Effector memory CD8-positive, alpha-beta T cell (primary cell): ENCODE data around the gene TSKU.

Experiments
- ATAC-seq: fragments of 150-1000 bp; cut with Tn5 transposase; replicated peaks from 2 replicates; pipeline ENCODE4 v1.10.0; 2021; ENCODE audit warnings: mild to moderate bottlenecking, moderate library complexity
- DNase-seq, 3 experiments: peaks; one replicate each; pipeline ENCODE4 v3.0.0; 2021
- H3K27ac Mint-ChIP-seq, 2 donors: one replicate each; pipeline ENCODE4 v1.8.0; 2022; ENCODE audit warnings: mild to moderate bottlenecking in 2 of 2, mixed read lengths in 2 of 2, moderate library complexity in 2 of 2
- H3K27me3 Mint-ChIP-seq, 2 donors: one replicate each; pipeline ENCODE4 v1.8.0; 2022; ENCODE audit warnings: mixed read lengths in 2 of 2
- H3K36me3 Mint-ChIP-seq: one replicate; pipeline ENCODE4 v1.8.0; 2022; ENCODE audit warnings: mild to moderate bottlenecking, moderate library complexity, mixed read lengths; ENCODE audit not compliant: insufficient read depth
- H3K4me1 Mint-ChIP-seq, 2 donors: one replicate each; pipeline ENCODE4 v1.8.0; 2022; ENCODE audit warnings: low read depth in 2 of 2, mixed read lengths in 2 of 2
- H3K4me3 Mint-ChIP-seq, 2 donors: one replicate each; pipeline ENCODE4 v1.8.0; 2022; ENCODE audit warnings: mild to moderate bottlenecking in 2 of 2, mixed read lengths in 2 of 2, moderate library complexity in 2 of 2
- H3K9me3 Mint-ChIP-seq, 2 donors: one replicate each; pipeline ENCODE4 v1.8.0; 2022; ENCODE audit warnings: mixed read lengths in 2 of 2

TSKU gene

DNA sequence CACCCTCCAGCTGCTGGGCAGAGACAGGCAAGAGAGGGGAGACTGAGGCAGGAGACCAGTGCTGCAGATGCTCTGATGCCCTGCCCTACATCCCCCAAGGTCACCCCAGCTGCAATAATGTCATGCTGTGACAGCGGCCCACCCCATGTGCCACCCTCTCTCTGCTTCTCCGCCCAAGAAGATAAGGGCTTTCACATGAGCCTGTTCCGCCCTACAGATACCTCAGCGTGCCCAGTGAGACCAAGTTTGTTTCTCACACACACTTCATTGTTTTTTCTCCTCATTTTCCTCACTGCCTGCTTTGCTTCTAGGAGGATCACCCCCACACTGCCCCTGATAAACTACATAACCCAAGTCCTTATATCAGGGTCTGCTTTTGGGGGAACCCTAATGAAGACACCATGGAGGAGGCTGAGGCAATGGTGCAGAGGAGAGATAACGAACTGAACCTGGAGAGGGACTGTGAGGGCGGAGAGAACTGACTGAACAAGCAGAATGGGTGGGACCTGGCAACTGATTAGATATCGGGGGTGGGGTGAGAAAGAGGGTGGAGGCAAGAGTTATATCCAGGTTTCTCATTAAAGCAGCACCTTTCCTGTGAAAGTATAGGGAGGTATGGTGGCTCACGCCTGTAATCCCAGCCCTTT is 37.5 kb upstream of the TSKU start:
- ATAC-seq (no peak), DNase-seq (no peak)

DNA sequence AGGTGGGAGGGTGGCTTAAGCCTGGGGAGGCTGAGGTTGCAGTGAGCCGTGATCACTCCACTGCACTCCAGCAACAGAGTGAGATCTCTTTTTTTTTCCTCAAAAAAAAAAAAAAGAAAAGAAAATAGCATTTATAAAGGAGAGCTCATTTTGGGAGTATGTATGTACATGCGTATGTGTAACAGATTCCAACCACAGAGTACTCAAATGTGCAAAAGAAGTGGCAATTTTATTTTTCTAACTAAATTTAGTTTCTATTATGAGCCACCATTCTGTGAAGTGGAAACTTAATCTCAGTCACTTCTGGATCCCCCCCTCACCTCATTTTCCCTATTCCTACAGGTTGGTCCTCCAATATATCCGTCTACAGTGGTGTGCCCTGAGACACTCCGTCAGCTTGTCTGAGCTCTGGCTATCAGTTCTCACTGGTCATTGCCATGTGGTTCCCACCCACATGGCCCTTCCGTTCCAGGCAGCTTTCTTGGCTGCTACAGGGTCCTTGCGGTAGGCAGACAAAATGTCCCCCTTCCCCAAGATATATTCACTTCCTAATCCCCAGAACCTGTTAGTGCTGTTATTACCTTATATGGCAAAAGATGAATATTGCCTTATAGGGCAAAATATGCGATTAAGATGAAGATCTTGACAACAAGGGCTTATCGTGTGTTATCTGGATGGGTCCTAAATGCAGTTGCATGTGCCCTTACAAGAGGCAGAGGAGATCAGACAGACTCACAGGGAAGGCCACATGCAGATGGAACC is 35.8 kb upstream of the TSKU start:
- Mint-ChIP-seq H3K4me3 (no peak overlapping the region), H3K27me3 (peaks cover 4 to 8% of the 10 kb centered on the region in 2 donors), H3K9me3 (no peaks in the 10 kb centered on the region), H3K4me1 (no peaks in the 10 kb centered on the region), H3K36me3 (no peaks in the 10 kb centered on the region), H3K27ac (no peak overlapping the region)
- no peak for DNase-seq
- ATAC-seq: no peak

More for the DNA sequence above, 37.5 kb upstream of the TSKU start:
- H3K4me1 Mint-ChIP-seq: no peaks in the 10 kb centered on the region
- no peaks in the 10 kb centered on the region for H3K9me3 Mint-ChIP-seq
- no peaks in the 10 kb centered on the region for H3K36me3 Mint-ChIP-seq
- H3K27me3 Mint-ChIP-seq: peaks cover 0 to 6% of the 10 kb centered on the region in 2 donors
- H3K27ac Mint-ChIP-seq: no peak overlapping the region
- H3K4me3 Mint-ChIP-seq: no peak overlapping the region

DNA sequence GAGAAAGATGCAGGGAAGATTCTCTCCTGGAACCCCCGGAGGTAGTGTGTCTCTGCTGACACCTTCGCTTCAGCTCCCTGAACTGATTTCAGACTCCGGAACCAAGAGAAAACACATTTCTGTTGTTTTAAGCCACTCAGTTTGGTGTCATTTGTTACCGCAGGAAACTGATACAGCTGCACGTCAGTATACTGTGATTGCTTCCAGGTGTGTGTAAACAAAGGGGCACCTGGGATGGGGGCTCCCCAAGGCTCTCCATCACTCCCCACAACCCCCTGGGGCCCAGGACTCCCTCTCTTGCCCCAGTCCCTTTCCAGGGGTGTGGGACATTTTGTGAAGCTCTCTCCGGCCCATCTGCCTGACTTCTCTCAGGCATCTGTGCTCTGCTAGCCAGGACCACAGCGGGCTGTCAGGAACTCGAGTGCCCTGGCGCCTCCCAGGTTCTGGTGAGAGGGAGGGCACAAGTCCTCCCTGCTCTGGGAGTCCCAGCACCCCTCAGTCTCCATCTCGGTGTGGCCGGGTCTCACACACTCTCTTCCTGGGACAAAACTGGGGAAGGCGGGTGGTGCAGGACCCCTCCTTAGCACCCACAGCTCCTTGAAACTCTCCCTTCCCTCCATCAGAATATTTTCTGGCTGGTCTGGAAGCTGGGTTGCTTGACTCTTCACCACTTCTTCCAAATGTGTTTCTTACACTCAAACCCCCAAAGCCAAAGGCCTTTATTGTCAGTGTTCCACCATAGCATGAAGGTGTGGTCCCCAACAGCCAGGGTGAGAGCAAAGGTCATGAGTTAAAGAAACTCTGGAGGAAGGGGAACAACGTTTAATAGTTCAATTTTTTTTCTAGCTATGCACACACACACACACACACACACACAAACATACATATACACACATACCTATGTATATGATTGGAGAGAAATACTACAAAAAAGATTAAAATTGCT is 35.0 kb upstream of the TSKU start:
- no peak for ATAC-seq
- DNase-seq: no peak
- Mint-ChIP-seq H3K4me1 (no peaks in the 10 kb centered on the region), H3K27me3 (peaks cover 13% of the 10 kb centered on the region in 2 donors), H3K36me3 (no peaks in the 10 kb centered on the region), H3K27ac (no peak overlapping the region), H3K4me3 (no peak overlapping the region), H3K9me3 (no peaks in the 10 kb centered on the region)

DNA sequence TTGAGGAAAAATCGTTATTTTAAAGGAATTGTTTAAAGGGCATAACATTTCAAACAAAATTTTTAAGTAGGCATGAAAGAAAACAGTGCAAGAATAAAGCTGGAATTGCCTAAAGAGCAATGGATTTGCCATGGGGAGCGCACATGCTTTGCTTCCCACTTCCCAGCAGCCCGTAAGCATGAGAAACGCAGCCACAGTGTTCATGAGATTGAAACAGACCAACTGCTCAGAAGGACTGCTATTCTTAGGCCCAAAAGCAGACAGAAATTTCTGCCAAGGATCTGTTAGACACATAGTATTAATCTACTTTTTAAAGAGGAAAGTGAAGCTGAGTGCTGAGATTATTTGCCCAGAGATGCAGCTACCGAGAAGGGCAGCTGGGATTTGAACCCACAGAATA is 34.2 kb upstream of the TSKU start:
- Mint-ChIP-seq H3K4me1 (no peaks in the 10 kb centered on the region), H3K4me3 (no peak overlapping the region), H3K36me3 (no peaks in the 10 kb centered on the region), H3K9me3 (no peaks in the 10 kb centered on the region), H3K27ac (no peak overlapping the region), H3K27me3 (peaks cover 13% of the 10 kb centered on the region in 2 donors)
- DNase-seq (no peak), ATAC-seq (no peak)

DNA sequence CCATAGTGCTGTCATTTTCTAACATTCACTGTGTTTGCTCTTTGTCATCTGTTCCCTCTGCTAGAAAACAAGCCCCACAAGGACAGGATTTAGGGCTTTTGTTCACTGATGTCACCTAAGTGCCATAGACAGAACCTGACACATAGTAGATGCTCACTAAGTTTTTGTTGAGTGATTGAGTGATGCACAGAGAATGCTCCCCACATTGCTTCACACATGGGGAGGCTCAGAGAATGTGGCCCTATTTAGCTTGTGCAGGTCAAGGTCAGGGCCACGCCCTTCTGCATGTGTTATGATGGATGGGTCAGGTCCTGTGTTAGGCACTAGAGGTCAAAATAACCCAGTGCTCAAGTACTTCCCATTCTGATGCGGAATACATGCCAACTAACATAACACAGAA is 33.1 kb upstream of the TSKU start:
- Mint-ChIP-seq H3K4me1 (no peaks in the 10 kb centered on the region), H3K4me3 (no peak overlapping the region), H3K9me3 (no peaks in the 10 kb centered on the region), H3K36me3 (no peaks in the 10 kb centered on the region), H3K27me3 (peaks cover 13% of the 10 kb centered on the region in 2 donors), H3K27ac (no peak overlapping the region)
- DNase-seq (no peak), ATAC-seq (no peak)

DNA sequence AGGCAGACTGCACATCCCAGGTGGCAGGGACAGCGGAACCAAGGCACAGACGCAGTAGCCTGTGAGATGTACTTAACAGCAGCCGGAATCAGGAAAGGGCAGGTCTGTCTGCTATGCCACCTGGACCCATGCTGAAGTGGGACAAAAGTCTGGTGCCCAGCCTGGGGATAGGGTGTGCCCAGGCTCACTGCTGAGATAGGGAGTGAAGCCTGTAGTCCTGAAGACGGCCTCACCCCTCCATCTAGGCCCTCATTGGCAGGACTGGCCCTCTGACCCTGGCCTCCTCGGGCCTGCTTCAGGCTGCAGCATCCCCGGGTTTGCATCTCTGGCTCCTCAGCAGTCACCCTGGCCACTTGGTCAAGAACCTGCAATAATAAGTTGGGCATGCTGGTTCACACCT is 32.4 kb upstream of the TSKU start:
- Mint-ChIP-seq H3K4me1 (no peaks in the 10 kb centered on the region), H3K9me3 (no peaks in the 10 kb centered on the region), H3K36me3 (no peaks in the 10 kb centered on the region), H3K27ac (no peak overlapping the region), H3K27me3 (peaks cover 11 to 13% of the 10 kb centered on the region in 2 donors), H3K4me3 (no peak overlapping the region)
- ATAC-seq: no peak
- no peak for DNase-seq

DNA sequence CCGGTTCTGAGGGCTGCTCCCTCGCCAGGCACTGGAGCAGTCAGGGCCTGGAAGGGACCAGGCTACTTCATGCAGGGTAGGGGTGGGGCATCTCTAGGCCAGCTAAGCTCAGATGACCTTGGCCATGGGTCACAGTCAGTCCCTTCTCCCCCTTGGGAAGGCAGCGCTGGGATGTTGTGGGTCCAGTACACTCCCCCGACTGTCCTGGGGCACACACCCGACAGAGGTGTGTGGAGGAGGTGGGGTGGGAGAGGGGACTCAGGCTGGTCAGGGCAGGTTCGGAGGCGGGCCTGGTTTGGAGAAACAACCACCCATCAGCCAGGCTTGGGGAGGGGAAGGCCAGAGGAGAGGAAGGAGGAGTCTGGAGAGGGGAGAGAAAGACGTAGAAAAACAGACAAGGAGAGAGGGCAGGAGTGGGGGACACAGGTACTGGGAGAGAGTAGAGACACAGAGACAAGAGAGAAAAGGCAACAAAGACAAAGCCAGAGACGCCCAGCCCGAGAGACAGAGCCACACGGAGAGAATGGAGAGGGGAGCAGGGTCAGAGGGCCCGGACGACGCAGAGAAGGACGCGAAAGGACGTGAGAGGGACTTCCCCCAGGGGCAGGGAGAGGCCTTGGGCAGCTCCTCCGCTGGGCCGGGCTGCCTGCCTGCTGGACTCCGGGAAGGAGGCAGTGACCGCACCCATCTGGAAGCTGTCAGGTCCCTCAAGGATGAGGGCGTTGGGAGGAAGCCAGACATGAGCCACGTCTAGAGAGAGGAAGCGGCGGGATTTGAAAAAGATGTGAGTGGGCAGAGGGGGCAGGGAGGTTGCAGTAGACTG is 30.6 kb upstream of the TSKU start:
- peaks cover 11 to 28% of the 10 kb centered on the region in 2 donors for H3K27me3 Mint-ChIP-seq
- H3K27ac Mint-ChIP-seq: no peak overlapping the region
- no peaks in the 10 kb centered on the region for H3K4me1 Mint-ChIP-seq
- H3K9me3 Mint-ChIP-seq: no peaks in the 10 kb centered on the region
- ATAC-seq (no peak), DNase-seq (no peak)
- H3K4me3 Mint-ChIP-seq: no peak overlapping the region
- H3K36me3 Mint-ChIP-seq: no peaks in the 10 kb centered on the region

DNA sequence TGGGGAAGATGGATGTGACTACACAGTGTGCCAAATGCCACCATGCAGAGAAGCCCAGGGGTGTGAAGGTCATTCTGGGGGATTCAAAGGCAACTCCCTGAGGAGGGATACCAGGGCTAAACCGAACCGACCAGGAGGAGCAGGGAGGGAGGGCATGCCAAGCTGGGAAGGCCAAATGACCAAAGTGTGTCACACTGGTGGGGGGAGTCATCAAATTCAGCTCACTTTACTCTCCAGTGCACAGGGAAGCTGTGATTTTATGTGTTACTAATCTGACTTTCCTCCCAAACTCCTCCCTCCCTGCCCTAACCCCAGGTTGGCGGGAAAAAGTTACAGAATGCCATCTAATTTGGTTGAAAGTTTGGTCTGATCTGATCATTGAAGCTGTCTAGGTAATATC is 29.7 kb upstream of the TSKU start:
- Mint-ChIP-seq H3K27ac (no peak overlapping the region), H3K4me1 (no peaks in the 10 kb centered on the region), H3K36me3 (no peaks in the 10 kb centered on the region), H3K4me3 (no peak overlapping the region), H3K9me3 (no peaks in the 10 kb centered on the region), H3K27me3 (peaks cover 13 to 30% of the 10 kb centered on the region in 2 donors)
- no peak for ATAC-seq
- no peak for DNase-seq

DNA sequence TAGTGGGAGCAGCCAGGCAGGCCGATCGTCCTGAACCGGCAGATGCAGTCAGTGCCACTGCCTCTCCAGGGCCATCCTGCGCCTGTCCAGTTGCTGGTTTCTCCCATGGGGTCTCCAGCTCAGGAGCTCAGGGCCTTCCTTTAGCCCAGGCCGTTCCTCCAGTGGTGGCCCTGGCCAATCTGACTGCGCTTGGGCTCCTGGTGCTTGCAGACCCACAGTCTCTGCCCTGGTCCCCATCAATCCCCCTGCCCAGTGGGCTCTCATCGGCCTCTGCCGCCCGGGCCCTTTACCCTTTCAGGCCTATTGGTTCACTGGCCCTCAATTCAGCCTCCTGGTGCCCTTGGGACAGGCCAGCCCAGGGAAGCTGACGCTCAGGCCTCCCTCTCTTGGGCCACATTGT is 29.2 kb upstream of the TSKU start:
- no peaks in the 10 kb centered on the region for H3K4me1 Mint-ChIP-seq
- DNase-seq: no peak
- no peak for ATAC-seq
- H3K27ac Mint-ChIP-seq: no peak overlapping the region
- H3K9me3 Mint-ChIP-seq: no peaks in the 10 kb centered on the region
- H3K36me3 Mint-ChIP-seq: no peaks in the 10 kb centered on the region
- H3K27me3 Mint-ChIP-seq: peaks cover 13 to 30% of the 10 kb centered on the region in 2 donors
- H3K4me3 Mint-ChIP-seq: no peak overlapping the region

DNA sequence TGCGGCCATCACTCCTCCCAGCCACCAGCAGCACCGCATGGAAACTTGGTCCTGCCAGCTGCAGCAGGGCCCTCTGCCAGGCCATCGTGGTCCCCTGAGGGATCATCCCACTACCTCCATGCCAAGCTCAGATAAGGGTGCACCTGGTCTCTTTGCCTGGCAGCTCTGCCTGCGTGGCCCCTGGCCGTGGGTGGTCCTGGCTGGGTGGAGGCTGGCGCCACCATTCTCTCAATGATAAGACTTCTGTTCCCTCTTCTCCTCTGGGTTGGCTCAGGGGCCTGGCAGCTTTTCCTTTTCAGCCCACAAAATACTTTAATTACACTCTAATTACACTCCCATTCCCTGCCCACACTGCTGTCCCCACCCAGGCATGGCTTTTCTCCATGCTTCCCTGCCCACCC is 26.8 kb upstream of the TSKU start:
- H3K27me3 Mint-ChIP-seq: peaks cover 13 to 41% of the 10 kb centered on the region in 2 donors
- H3K27ac Mint-ChIP-seq: no peak overlapping the region
- no peak for DNase-seq
- no peak overlapping the region for H3K4me3 Mint-ChIP-seq
- H3K9me3 Mint-ChIP-seq: no peaks in the 10 kb centered on the region
- H3K36me3 Mint-ChIP-seq: no peaks in the 10 kb centered on the region
- ATAC-seq: no peak
- no peaks in the 10 kb centered on the region for H3K4me1 Mint-ChIP-seq

DNA sequence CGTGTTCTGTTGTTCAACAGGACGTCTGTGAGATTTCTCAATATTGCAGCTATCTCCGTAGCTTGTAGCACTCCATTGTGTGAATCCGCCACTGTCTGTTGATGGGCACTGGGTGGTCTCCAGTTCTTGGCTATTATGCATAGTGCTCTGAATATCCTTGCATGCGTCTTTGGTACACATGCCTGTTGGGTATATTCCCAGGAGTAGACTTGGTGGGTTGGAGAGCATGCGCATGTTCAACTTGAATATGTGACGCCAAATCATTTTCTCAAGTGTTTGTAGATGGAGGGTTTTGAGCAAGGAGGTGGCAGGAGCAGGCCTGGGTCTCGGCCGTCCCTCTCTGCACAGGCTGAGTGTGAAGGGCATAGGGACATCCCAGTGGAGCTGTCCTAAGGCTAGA is 24.8 kb upstream of the TSKU start:
- ATAC-seq: no peak
- no peak overlapping the region for H3K27ac Mint-ChIP-seq

DNA sequence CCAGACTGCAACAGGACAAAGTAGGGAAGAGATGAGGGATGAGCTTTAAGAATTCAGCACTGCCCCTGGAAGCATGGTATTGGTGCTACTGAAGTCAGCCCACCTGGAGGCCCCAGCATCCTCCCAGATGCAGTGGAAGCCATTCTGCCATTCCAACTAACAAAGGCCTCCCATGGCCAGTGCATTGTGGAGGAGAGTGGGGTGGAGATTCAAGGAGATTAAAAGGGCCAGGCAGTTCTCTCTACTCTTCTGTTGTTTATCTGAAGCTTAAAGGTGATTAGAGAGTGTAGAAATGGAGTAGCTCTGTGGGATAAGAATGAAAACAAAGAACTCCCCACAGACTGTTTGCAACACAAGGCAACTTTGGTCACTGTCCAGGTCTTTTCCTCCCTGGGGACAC is 24.1 kb upstream of the TSKU start:
- Mint-ChIP-seq H3K4me1 (no peaks in the 10 kb centered on the region), H3K27me3 (peaks cover 6 to 28% of the 10 kb centered on the region in 2 donors), H3K4me3 (no peak overlapping the region), H3K9me3 (no peaks in the 10 kb centered on the region), H3K27ac (no peak overlapping the region), H3K36me3 (no peaks in the 10 kb centered on the region)
- no peak for ATAC-seq
- no peak for DNase-seq

More for the DNA sequence above, 24.8 kb upstream of the TSKU start:
- no peaks in the 10 kb centered on the region for H3K36me3 Mint-ChIP-seq
- DNase-seq: no peak
- H3K27me3 Mint-ChIP-seq: peaks cover 6 to 28% of the 10 kb centered on the region in 2 donors
- no peak overlapping the region for H3K4me3 Mint-ChIP-seq
- H3K4me1 Mint-ChIP-seq: no peaks in the 10 kb centered on the region
- H3K9me3 Mint-ChIP-seq: no peaks in the 10 kb centered on the region

DNA sequence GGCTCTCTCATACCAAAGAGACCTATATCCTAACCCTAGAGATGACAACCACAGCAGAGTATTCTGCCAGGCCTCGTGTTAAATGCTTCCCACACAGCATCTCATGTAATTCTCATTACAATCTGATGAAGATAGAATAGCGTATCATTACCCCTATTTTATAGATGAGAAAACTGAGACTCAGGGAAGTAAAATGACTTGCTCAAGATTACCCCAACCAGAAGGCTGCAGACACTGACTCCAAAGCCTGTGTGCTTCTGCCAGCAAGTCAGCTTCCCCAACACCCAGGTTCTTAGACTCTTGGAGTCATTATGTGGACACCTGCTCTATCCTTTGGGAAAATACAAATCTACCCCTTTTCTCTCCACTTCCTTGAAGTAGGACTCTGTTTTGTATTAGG is 23.6 kb upstream of the TSKU start:
- H3K27ac Mint-ChIP-seq: no peak overlapping the region
- DNase-seq (no peak), ATAC-seq (no peak)
- no peak overlapping the region for H3K4me3 Mint-ChIP-seq
- H3K4me1 Mint-ChIP-seq: no peaks in the 10 kb centered on the region
- no peaks in the 10 kb centered on the region for H3K36me3 Mint-ChIP-seq
- peaks cover 11 to 28% of the 10 kb centered on the region in 2 donors for H3K27me3 Mint-ChIP-seq
- no peaks in the 10 kb centered on the region for H3K9me3 Mint-ChIP-seq
